GM18870 (cell line): ENCODE measurements around the gene HTRA2.

Source experiments
- ATAC-seq: cut with Tn5 transposase; IDR thresholded peaks from one replicate; pipeline ENCODE4 v1.9.1; 2021; ENCODE audit warnings: moderate library complexity; ENCODE audit not compliant: unreplicated experiment

HTRA2 gene

GRCh38 chr2:74538881-74539339, 9.2 kb downstream of the HTRA2 start:
- ATAC-seq = no peak

DNA sequence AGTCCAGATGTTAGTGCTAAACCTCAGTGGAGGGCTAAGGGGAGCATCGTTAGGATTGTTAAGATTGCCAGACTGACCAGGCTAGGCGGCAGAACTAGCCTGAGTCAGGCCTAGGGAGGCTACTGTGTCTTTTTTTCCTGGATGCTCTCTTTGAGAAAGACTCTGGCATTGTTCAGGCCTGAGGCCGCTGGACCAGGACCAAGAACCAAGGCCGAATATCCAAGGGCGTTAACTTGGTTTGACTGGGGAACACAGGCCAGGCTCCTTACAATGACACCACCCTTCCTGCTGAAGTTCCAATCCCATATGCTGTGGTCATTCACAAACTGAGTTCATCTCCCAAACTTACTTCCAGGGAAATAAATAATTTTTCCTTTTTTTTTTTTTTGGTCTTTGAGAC, 10.6 kb downstream of the HTRA2 start:
- no peak for ATAC-seq

DNA sequence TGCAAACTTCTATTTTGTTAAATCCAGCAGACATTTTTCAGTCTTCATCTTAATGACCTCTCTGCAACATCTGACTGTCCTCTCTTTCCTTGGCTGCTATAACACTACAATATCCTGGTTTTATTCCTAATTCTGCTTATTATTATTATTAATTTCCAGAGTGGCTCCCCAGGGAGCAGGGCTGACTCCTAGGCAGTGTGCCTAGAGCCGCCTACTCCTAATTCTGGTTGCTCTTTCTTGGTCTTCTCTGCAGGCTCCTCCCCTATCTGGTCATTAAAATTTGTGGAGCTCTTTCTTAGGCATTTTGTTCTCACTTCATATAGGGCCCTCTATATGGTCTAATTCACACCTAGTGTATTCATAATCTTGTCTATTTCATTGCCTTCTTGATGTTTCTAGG, 13.2 kb downstream of the HTRA2 start:
- no peak for ATAC-seq

DNA sequence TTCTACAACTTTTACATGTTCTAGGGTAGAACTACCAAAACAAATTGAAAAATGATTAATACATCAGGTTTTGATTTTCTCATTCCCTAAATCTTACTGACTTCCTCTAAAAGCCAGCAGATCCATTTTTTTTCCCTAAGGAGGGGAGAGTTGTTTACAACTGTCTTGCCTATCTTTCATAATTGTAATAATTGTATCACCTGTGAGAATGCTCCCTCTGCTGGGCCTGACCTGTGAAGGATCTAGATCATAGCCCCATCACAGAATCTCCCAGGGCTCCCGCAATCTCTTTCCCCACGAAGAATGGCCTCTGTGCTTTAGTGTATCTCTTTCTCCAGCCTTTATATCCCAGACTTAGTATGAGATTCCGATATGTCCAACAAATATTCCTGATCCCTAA, 14.9 kb downstream of the HTRA2 start:
- ATAC-seq = no peak

DNA sequence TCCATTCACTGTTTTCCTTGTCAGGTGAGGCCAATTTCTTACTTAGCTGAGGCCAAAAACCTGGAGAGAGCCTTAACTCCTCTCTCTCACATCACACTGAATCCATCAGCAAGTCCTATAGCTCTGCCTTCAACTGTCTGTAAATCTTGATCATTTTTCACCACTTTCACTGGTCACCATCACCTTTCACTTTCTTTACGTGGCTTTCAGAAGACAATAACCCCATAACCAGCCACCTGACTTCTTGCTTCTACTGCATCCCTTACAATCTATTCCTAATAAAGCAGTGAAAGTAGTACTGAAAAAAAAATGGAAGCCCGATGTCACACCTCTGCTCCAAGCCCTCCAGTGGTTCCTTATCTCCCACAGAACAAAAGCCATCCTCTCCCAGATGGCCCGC, 16.3 kb downstream of the HTRA2 start:
- ATAC-seq = no peak

- ATAC-seq = no peak
Measured at GRCh38 chr2:74548285-74548899, 18.7 kb downstream of the HTRA2 start.

DNA sequence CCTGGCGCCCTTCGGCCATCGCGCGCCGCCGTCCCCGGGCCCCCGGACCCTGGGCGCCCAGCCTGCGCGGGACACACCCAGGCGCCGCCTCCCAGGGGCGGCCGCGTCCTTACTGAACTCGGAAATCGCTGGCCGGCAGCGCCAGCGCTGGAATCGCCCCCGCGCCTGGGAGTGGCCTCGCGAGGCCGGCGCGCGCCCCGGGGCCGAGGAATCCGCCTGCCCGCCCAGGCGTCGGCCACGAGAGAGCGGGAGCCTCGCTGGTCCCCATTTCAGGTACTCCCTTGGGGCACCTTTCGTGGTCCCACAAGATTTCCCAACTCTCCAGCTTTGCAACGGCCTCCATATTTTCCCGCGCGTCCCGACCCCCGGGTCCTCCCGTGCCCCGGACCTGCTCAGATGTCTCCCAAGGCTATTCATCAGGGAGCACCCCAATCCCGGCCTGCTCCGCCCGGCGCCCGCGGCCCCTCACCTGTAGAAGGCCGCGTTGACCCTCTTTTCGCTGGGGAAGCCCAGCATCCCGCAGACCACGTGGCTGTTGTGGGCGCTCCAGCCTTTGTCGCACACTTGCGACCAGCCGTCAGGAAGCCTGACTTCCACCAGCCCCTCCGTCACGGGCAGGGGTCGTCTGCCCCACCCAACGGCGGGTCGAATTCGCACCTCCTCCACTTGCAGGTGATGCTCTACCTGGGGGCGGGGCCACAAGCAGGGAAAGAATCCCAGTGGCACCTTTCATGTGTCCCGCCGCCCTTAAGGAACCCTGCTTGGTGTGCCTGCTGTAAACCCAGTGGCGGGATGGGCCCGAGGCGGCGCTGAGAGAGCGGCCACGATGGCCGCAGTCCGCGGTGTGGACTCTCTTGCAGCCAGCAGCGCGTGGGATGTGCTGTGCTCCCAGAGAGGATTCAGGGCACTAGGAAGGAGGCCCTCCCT, 19.4 kb downstream of the HTRA2 start:
- ATAC-seq = no peak

- no peak for ATAC-seq
Measured at GRCh38 chr2:74550231-74550630, 20.5 kb downstream of the HTRA2 start.

DNA sequence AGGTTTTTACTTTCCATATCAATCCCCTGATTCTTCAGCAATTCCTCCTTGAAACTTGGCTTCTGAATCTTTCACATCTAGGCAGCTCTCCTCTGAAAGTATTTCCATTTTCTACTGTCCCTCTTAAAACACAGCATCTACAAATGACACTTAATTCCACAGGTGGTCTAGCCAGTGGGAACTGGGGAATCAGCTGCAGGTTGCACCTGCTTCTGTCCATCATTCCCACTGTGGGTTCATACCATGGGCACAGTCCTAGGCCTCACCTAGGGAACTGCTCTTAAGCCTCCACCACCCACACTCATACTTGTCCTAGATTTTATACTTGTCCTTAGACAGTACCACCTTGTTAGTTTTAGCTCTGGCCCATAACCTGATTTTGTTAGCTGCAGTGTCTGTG, 21.8 kb downstream of the HTRA2 start:
- ATAC-seq = no peak

- ATAC-seq = no peak
Measured at GRCh38 chr2:74551942-74552913, 22.5 kb downstream of the HTRA2 start.

- ATAC-seq = no peak
Measured at GRCh38 chr2:74552914-74553811, 23.4 kb downstream of the HTRA2 start.

DNA sequence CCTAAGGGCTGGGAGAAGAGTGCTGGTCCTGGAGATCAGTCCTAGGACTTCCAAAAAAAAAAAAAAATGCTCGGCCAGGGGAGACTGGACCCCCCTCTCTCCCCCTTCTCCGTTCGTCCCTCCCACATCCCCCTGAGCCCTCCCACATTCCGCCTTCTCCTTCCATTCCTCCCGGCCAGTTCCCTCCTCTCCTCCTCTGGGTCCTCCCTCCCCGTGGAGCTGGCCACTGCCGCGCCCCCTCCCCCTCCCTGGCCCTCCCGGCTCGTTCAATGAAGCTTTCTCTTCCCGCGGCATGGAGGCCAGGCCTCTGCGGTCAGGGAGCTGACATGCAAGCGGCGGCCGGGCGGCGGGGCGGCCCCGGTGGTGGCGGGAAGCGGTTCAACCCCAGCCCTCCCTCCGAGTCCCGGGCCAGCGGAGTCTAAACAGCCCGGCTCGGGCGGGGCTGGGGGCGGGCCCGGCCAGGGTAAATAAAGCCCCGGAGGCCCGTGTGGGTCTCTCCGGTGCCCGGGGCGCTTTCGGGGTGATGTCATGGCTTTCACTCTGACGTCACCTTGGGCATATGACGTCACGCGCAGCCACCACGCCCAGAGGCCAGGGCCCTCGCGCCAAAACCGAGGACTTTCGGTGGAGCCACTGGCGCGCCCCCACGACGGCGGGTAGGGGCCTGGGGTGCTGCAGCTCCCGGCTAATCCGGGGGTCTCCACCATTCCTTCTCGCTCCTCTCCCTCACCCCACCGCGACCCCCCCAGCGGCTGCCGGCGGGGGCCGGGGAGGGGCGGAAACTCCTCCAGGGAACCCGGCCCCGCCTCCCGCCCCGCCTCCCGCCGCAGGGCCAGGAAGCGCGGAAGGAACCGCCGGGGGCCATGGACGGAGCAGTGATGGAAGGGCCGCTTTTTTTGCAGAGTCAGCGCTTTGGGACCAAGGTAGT, 24.4 kb downstream of the HTRA2 start, which contains the start of the genes DOK1 and LOXL3:
Gene DOK1, plus strand, starts transcription at position 829 of the 928 bp plus-strand sequence. Its CDS starts 35 bp downstream, at position 864.
Gene LOXL3, minus strand, starts transcription at position 51 of the 928 bp plus-strand sequence. CDS start 1,308 bp downstream, outside the sequence.
- ATAC-seq = no peak

GRCh38 chr2:74554820-74555531, 25.2 kb downstream of the HTRA2 start:
- ATAC-seq = no peak

GRCh38 chr2:74555610-74556103, 25.9 kb downstream of the HTRA2 start:
- ATAC-seq = no peak

DNA sequence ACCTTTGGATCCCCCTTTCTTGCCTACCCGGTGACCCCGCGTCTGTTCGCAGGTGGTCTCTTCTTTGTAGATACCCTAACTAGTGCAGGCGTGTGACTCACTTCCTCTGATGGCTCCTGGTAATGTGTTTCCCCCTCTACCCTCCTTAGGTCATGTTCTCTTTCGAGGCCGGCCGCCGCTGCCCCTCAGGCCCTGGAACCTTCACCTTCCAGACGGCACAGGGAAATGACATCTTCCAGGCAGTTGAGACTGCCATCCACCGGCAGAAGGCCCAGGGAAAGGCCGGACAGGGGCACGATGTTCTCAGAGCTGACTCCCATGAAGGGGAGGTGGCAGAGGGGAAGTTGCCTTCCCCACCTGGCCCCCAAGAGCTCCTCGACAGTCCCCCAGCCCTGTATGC, 26.4 kb downstream of the HTRA2 start:
- no peak for ATAC-seq

DNA sequence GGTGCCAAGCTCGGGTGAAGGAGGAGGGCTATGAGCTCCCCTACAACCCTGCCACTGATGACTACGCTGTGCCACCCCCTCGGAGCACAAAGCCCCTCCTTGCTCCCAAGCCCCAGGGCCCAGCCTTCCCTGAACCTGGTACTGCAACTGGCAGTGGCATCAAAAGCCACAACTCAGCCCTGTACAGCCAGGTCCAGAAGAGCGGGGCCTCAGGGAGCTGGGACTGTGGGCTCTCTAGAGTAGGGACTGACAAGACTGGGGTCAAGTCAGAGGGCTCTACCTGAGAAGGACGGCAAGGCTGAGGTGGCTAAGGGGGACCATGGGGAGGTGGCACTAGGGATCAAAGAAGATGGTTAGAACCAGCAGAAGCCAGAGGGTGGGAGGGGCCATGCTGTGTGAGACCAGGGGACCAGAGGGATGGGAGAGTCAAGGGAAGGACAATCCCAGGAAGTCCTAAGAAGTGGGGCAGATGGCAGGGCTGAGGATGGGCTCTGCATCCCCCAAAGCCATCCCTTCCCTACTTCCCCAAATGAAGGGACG, 27.2 kb downstream of the HTRA2 start:
- ATAC-seq = no peak
